ENCODE data around the gene HEXIM2. TPM values are rescaled to one million over a fixed set of nuclear protein-coding genes. Genes with fewer than 3 reads are reported as not detected.
A peak's percentile ranks its signal among the peaks of the same experiment; 100 is the strongest.

Gene HEXIM2
- total RNA-seq, 1 experiment from 2014 or later = 12.5 TPM

DNA sequence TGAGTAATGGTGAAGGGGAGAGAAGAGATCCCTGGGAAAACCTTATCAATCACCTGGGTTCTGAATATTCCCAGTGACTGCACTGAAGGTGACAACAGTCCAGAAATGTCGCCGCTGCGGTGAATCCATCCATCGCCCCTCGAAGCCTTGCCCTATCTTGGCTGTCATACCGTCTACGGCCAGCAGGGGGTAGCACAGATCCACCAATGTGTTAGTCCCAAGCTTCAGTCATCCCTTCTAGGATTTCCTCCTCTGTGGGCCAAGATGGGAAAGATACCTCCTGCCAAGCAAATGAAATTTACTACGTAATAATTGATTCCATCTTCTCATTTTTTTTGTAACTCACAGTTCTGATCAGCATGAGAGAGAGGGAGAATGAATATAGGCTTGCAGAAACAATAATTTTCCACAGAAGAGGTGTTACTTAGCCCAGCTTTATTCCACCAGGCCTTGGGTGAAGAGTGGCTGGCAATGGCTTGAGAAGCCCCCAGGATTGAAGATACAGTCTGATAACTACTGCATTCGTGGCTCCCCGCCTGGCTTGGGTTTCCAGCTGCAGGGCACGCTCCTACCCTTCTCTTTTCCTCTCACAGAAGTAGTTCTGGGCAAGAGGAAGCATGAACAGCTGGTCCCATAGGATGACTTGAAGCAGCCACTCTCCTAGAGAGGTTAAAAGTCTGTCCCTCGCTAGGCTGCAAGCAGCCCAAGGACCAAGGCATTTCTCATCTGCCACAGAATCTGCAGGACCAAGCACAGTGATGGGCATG lies 57.4 kb downstream of the HEXIM2 start:
- H4K5ac ChIP-seq (ENCODE audit: insufficient read length, low read depth, low read length) = no peak overlapping the region
- no peak overlapping the region for H3K18ac ChIP-seq (ENCODE audit: insufficient read length, low read depth, low read length)
- Mint-ChIP-seq H3K27me3 (ENCODE audit: low read depth) (peaks cover 61% of the 10 kb centered on the region), H3K27ac (no peak overlapping the region), H3K36me3 (ENCODE audit: insufficient read depth in 1 of 3, low read depth in 3 of 3) (no peaks in the 10 kb centered on the region), H3K4me3 (peak overlapping the region in 1 of 2 experiments; percentile 53; a peak in 2 of 5 replicates), H3K9me3 (no peaks in the 10 kb centered on the region; a peak in 1 of 5 replicates), H3K4me1 (peaks cover 10 to 18% of the 10 kb centered on the region in 2 experiments)
- no peak overlapping the region for H3K56ac ChIP-seq (ENCODE audit: insufficient read length, low read depth, low read length)
- no peak overlapping the region for H2BK20ac ChIP-seq (ENCODE audit: low read depth, low read length, poor library complexity, severe bottlenecking)
- H2AFZ ChIP-seq (ENCODE audit: low read length) = no peak overlapping the region
- no peaks in the 10 kb centered on the region for H3K9me3 ChIP-seq (ENCODE audit: control insufficient read depth, low read depth, low read length)
- no peak overlapping the region for H4K91ac ChIP-seq (ENCODE audit: insufficient read length, low read depth, low read length)
- H3K23me2 ChIP-seq (ENCODE audit: insufficient read length, low read depth, low read length, poor library complexity, severe bottlenecking) = peaks cover 10% of the 10 kb centered on the region
- peaks cover 13% of the 10 kb centered on the region for H3K27me3 ChIP-seq (ENCODE audit: insufficient read depth, low read length)
- H3K4me2 ChIP-seq (ENCODE audit: insufficient read depth, insufficient read length, low read length) = no peak overlapping the region
- no peaks in the 10 kb centered on the region for H3K4me1 ChIP-seq (ENCODE audit: insufficient read depth, low read length)
- H3T11ph ChIP-seq (ENCODE audit: low read length) = no peak overlapping the region
- H3K14ac ChIP-seq (ENCODE audit: insufficient read depth, low read length) = no peak overlapping the region
- no peak overlapping the region for H2BK15ac ChIP-seq (ENCODE audit: low read depth, low read length)
- no peak overlapping the region for H3K9ac ChIP-seq (ENCODE audit: extremely low read depth, insufficient read length, low read length)
- WGBS (ENCODE audit: extremely low coverage, insufficient read length, low lambda C conversion rate) = no CpG with 5 or more reads among the region's 12 CpGs
- H2BK5ac ChIP-seq (ENCODE audit: insufficient read length, low read length) = no peak overlapping the region
- H2AK5ac ChIP-seq (ENCODE audit: insufficient read length, low read length) = no peak overlapping the region
- H3K23ac ChIP-seq (ENCODE audit: insufficient read length, low read depth, low read length) = no peak overlapping the region
- no peaks in the 10 kb centered on the region for H4K20me1 ChIP-seq (ENCODE audit: control insufficient read depth, insufficient read depth, insufficient read length)
- TF ChIP-seq CTCF (conservative IDR thresholded peaks at IDR 0.05) = peak; percentile 93
- H3K79me2 ChIP-seq (ENCODE audit: insufficient read depth, low read length) = no peaks in the 10 kb centered on the region
- no peak overlapping the region for H3K27ac ChIP-seq (ENCODE audit: insufficient read length, low read depth, low read length)
- no peak overlapping the region for H4K8ac ChIP-seq (replicated peaks; ENCODE audit: insufficient read length, low read depth, low read length)
- peak; percentile 88 for DNase-seq
- H2BK120ac ChIP-seq (ENCODE audit: low read depth, low read length, poor library complexity, severe bottlenecking) = no peak overlapping the region
- H3K79me1 ChIP-seq (ENCODE audit: insufficient read depth, low read depth, low read length, poor library complexity, severe bottlenecking) = no peaks in the 10 kb centered on the region
- no peak overlapping the region for H3K4ac ChIP-seq (ENCODE audit: low read depth, low read length)
- H2BK12ac ChIP-seq (ENCODE audit: insufficient read length, low read depth, low read length) = no peak overlapping the region

Small RNAs within 50 kb of the gene (microRNA-seq; reads per million reads assigned to microRNA genes)
- gene MIR6784 (ENCODE audit: borderline microRNAs expressed) = not detected

Other genes starting within 250 kb of the HEXIM2 start
- gene GFAP, start 246.4 kb upstream of the HEXIM2 start, total RNA-seq (2021) = 1.1 and 1.2 TPM in 2 replicates
- gene KIF18B, start 214.1 kb upstream of the HEXIM2 start, total RNA-seq (2021) = 51.8 and 52.6 TPM in 2 replicates
- 6.0 and 6.4 TPM in 2 replicates for gene C1QL1, start 193.6 kb upstream of the HEXIM2 start, total RNA-seq (2021)
- gene DCAKD, start 110.2 kb upstream of the HEXIM2 start, total RNA-seq (2021) = 48.3 and 53.2 TPM in 2 replicates
- 150 and 151 TPM in 2 replicates for gene NMT1, start 100.6 kb upstream of the HEXIM2 start, total RNA-seq (2021)
- gene PLCD3, start 29.4 kb upstream of the HEXIM2 start, total RNA-seq (2021) = 41.6 and 48.5 TPM in 2 replicates
- 9.7 and 10.5 TPM in 2 replicates for gene ACBD4, start 26.2 kb upstream of the HEXIM2 start, total RNA-seq (2021)
- gene HEXIM1, start 13.4 kb upstream of the HEXIM2 start, total RNA-seq (2021) = 32.4 and 33.0 TPM in 2 replicates
- gene FMNL1, start 60.0 kb downstream of the HEXIM2 start, total RNA-seq (2021) = 6.3 and 6.9 TPM in 2 replicates
- gene SPATA32, start 100.2 kb downstream of the HEXIM2 start, total RNA-seq (2021) = 0.42 and 0.81 TPM in 2 replicates
- 7.6 and 7.8 TPM in 2 replicates for gene MAP3K14, start 155.1 kb downstream of the HEXIM2 start, total RNA-seq (2021)